Measurements from ENCODE around the gene TMEM41B. TPM values are rescaled to one million over a fixed set of nuclear protein-coding genes. Genes with fewer than 3 reads are reported as not detected.

The TMEM41B gene
- total RNA-seq, 1 experiment from 2014 or later = 110 TPM

GRCh38 chr11:9266132-9266736, 48.2 kb downstream of the TMEM41B start:
- CTCF ChIA-PET = interaction anchor here (0.7 kb wide), 1 partner anchor 119 kb away, joined by 4 read pairs; no protein-coding TSS in a partner anchor
- H3K27me3 ChIP-seq (replicated peaks; ENCODE audit: control insufficient read depth, insufficient read depth, low read length) = no peaks in the 10 kb centered on the region
- POLR2A ChIA-PET = interaction anchor here (0.6 to 1.9 kb wide), 4 partner anchors 7 to 1043 kb away, joined by 3 to 7 read pairs (median 4); no protein-coding TSS in a partner anchor
- no peaks in the 10 kb centered on the region for H3K9me3 Mint-ChIP-seq (ENCODE audit: unreplicated experiment)
- H3K4me3 Mint-ChIP-seq (ENCODE audit: unreplicated experiment) = peak overlapping the region; percentile 94
- no peaks in the 10 kb centered on the region for H3K36me3 ChIP-seq (ENCODE audit: control insufficient read depth, insufficient read depth, low read length)
- no peaks in the 10 kb centered on the region for H3K9me3 ChIP-seq
- H3K4me3 ChIP-seq (ENCODE audit: low read depth, low read length) = no peak overlapping the region; the same call in 1 of the 2 replicates
- BruUV-seq (replicated peaks) = TSS peak; percentile 90
- intact Hi-C loops (cut with micrococcal nuclease; ENCODE audit: unreplicated experiment) = loop anchor here (5.0 kb wide), 1 partner anchor 96 kb away; no protein-coding TSS in a partner anchor
- peaks cover 23% of the 10 kb centered on the region for H3K36me3 Mint-ChIP-seq (ENCODE audit: insufficient read depth, unreplicated experiment)
- peaks cover 45% of the 10 kb centered on the region for H3K4me1 Mint-ChIP-seq (ENCODE audit: low read depth, unreplicated experiment)
- H3K27me3 Mint-ChIP-seq (ENCODE audit: insufficient read depth, unreplicated experiment) = no peaks in the 10 kb centered on the region
- TF ChIP-seq, protein P1, sequence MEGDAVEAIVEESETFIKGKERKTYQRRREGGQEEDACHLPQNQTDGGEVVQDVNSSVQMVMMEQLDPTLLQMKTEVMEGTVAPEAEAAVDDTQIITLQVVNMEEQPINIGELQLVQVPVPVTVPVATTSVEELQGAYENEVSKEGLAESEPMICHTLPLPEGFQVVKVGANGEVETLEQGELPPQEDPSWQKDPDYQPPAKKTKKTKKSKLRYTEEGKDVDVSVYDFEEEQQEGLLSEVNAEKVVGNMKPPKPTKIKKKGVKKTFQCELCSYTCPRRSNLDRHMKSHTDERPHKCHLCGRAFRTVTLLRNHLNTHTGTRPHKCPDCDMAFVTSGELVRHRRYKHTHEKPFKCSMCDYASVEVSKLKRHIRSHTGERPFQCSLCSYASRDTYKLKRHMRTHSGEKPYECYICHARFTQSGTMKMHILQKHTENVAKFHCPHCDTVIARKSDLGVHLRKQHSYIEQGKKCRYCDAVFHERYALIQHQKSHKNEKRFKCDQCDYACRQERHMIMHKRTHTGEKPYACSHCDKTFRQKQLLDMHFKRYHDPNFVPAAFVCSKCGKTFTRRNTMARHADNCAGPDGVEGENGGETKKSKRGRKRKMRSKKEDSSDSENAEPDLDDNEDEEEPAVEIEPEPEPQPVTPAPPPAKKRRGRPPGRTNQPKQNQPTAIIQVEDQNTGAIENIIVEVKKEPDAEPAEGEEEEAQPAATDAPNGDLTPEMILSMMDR (IDR thresholded peaks at IDR 0.05; ENCODE audit: insufficient read depth in 1 of 2, low read depth in 1 of 2, low read length in 1 of 2, severe bottlenecking in 1 of 2, unreplicated experiment in 1 of 2) = no peak
- peak overlapping the region; percentile 95 for H3K27ac Mint-ChIP-seq (ENCODE audit: unreplicated experiment)
- no peak for DNase-seq
- peaks cover 25% of the 10 kb centered on the region for H3K4me1 ChIP-seq

- Histone ChIP-seq H3K36me3 (ENCODE audit: control insufficient read depth, insufficient read depth, low read length) (no peaks in the 10 kb centered on the region), H3K4me1 (peaks cover 30% of the 10 kb centered on the region), H3K27me3 (replicated peaks; ENCODE audit: control insufficient read depth, insufficient read depth, low read length) (no peaks in the 10 kb centered on the region), H3K4me3 (ENCODE audit: low read depth, low read length) (peak within 1 kb of the TSS; percentile 83), H3K9me3 (no peaks in the 10 kb centered on the region)
- Mint-ChIP-seq H3K4me1 (ENCODE audit: low read depth, unreplicated experiment) (peaks cover 47% of the 10 kb centered on the region), H3K9me3 (ENCODE audit: unreplicated experiment) (no peaks in the 10 kb centered on the region), H3K36me3 (ENCODE audit: insufficient read depth, unreplicated experiment) (peaks cover 23% of the 10 kb centered on the region), H3K27ac (ENCODE audit: unreplicated experiment) (peak within 1 kb of the TSS; percentile 95), H3K27me3 (ENCODE audit: insufficient read depth, unreplicated experiment) (no peaks in the 10 kb centered on the region), H3K4me3 (ENCODE audit: unreplicated experiment) (peak within 1 kb of the TSS; percentile 94)
- POLR2A ChIA-PET = interaction anchor here (0.5 to 1.9 kb wide), 12 partner anchors 8 to 1044 kb away, joined by 3 to 9 read pairs (median 4); partner anchors contain the start of gene ZNF143
- intact Hi-C loops (cut with micrococcal nuclease; ENCODE audit: unreplicated experiment) = loop anchor here (5.0 kb wide), 1 partner anchor 97 kb away; no protein-coding TSS in a partner anchor
- peak; percentile 84 to 91 for DNase-seq
- TF ChIP-seq, protein P1 (IDR thresholded peaks at IDR 0.05; ENCODE audit: insufficient read depth in 1 of 2, low read depth in 1 of 2, low read length in 1 of 2, severe bottlenecking in 1 of 2, unreplicated experiment in 1 of 2) = no peak
- CTCF ChIA-PET = interaction anchor here (0.6 to 1.7 kb wide), 5 partner anchors 60 to 516 kb away, joined by 3 to 8 read pairs (median 4); no protein-coding TSS in a partner anchor
- BruUV-seq (replicated peaks) = no TSS peak
Observed at GRCh38 chr11:9265211-9266131, 48.9 kb downstream of the TMEM41B start, which contains the start of gene DENND5A. Gene DENND5A (minus strand): TSS chr11:9265350. CDS start chr11:9265069, 281 bp downstream.
